ENCODE results near the gene KBTBD7. TPM values are rescaled to one million over a fixed set of nuclear protein-coding genes. Genes with fewer than 3 reads are reported as not detected.

KBTBD7 gene
- total and polyA plus RNA-seq, 2 donors (not counting 3 experiments of a cell fraction or from before 2014, with no cell fraction given), result 2.1 to 4.4 TPM

DNA sequence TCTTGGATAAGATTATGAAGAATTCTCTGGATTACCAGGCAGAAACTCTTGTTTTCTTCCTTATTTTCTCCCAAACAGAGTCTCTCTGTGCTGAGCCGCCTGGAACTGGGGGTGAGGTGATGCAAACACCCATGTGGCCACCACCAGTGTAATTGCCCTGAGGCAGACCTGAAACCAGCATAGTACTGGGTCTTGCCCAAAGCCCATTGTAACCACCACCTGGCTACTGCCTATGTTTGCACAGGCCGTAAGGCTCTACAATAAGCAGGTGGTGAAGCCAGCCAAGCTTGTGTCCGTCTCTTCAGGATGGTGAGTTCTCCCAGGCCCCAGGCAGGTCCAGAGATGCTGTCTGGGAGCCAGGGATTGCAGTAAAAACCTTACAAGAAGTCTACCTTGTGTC, 18.9 kb upstream of the KBTBD7 start:
- Histone ChIP-seq H3K27ac (ENCODE audit: insufficient read depth, low read depth, low read length) (no peak overlapping the region), H3K4me1 (ENCODE audit: control insufficient read depth, extremely low read depth, insufficient read depth, low read length) (peaks cover 8% of the 10 kb centered on the region), H3K4me3 (replicated peaks in 1 of 3; ENCODE audit: insufficient read depth in 1 of 3, low read depth in 1 of 3, low read length in 3 of 3) (no peak overlapping the region), H2AFZ (ENCODE audit: low read depth, low read length) (no peak overlapping the region), H3K79me2 (ENCODE audit: control insufficient read depth, insufficient read depth, low read length) (no peaks in the 10 kb centered on the region), H4K20me1 (replicated peaks; ENCODE audit: control insufficient read depth, extremely low read depth, insufficient read depth, low read length) (no peaks in the 10 kb centered on the region), H3K9me3 (replicated peaks; ENCODE audit: control insufficient read depth, insufficient read depth, low read length) (no peaks in the 10 kb centered on the region), H3K4me2 (ENCODE audit: insufficient read depth, low read length) (no peak overlapping the region), H3K9me1 (replicated peaks; ENCODE audit: control insufficient read depth, extremely low read depth, insufficient read depth, low read length) (no peaks in the 10 kb centered on the region), H3K36me3 (ENCODE audit: control insufficient read depth in 2 of 2, extremely low read depth in 1 of 2, insufficient read depth in 2 of 2, low read length in 2 of 2) (no peaks in the 10 kb centered on the region), H3K27me3 (ENCODE audit: control insufficient read depth in 2 of 2, insufficient read depth in 2 of 2, low read length in 2 of 2) (no peaks in the 10 kb centered on the region), H3K9ac (replicated peaks; ENCODE audit: extremely low read depth, insufficient read depth, low read length) (no peak overlapping the region)
- TF ChIP-seq, protein P1, sequence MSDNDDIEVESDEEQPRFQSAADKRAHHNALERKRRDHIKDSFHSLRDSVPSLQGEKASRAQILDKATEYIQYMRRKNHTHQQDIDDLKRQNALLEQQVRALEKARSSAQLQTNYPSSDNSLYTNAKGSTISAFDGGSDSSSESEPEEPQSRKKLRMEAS (IDR thresholded peaks at IDR 0.05; ENCODE audit: insufficient read depth, insufficient read length), result no peak
- TF ChIP-seq POLR2A (IDR thresholded peaks at IDR 0.05; ENCODE audit: low read depth, low read length), result no peak
- no peak for TF ChIP-seq POLR2AphosphoS5 (IDR thresholded peaks at IDR 0.05; ENCODE audit: insufficient read depth, low read depth, low read length)
- TF ChIP-seq, protein P2, sequence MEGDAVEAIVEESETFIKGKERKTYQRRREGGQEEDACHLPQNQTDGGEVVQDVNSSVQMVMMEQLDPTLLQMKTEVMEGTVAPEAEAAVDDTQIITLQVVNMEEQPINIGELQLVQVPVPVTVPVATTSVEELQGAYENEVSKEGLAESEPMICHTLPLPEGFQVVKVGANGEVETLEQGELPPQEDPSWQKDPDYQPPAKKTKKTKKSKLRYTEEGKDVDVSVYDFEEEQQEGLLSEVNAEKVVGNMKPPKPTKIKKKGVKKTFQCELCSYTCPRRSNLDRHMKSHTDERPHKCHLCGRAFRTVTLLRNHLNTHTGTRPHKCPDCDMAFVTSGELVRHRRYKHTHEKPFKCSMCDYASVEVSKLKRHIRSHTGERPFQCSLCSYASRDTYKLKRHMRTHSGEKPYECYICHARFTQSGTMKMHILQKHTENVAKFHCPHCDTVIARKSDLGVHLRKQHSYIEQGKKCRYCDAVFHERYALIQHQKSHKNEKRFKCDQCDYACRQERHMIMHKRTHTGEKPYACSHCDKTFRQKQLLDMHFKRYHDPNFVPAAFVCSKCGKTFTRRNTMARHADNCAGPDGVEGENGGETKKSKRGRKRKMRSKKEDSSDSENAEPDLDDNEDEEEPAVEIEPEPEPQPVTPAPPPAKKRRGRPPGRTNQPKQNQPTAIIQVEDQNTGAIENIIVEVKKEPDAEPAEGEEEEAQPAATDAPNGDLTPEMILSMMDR (IDR thresholded peaks at IDR 0.05; ENCODE audit: extremely low read depth in 1 of 2, insufficient read depth in 1 of 2, low read depth in 1 of 2, low read length in 2 of 2), result no peak
- no peak for TF ChIP-seq EZH2 (IDR thresholded peaks at IDR 0.05; ENCODE audit: borderline replicate concordance, low read depth, low read length, severe bottlenecking)
- TF ChIP-seq JUN (IDR thresholded peaks at IDR 0.05; ENCODE audit: borderline replicate concordance, insufficient read depth, insufficient read length, low read depth), result no peak
- no peak for TF ChIP-seq MYC (IDR thresholded peaks at IDR 0.05; ENCODE audit: low read depth, low read length)
- TF ChIP-seq FOS (IDR thresholded peaks at IDR 0.05; ENCODE audit: borderline replicate concordance, insufficient read depth, low read length), result no peak
- no peak for TF ChIP-seq GATA2 (IDR thresholded peaks at IDR 0.05; ENCODE audit: insufficient read depth, insufficient read length, low read depth, low read length)
- intact Hi-C loops (cut with micrococcal nuclease) (no loop called here), dilution Hi-C loops (cut with MboI; ENCODE audit: extremely low pct_ligation_motif_present, low sequenced_read_pairs) (no loop called here)
- FAIRE-seq (no peak), DNase-seq (ENCODE audit: low read depth, low spot score) (no peak)
- CTCF ChIA-PET, result interaction anchor here (1.1 kb wide), 1 partner anchor 9 kb away, joined by 3 read pairs; no protein-coding TSS in a partner anchor
- BruUV-seq (replicated peaks), result no TSS peak
- POLR2A ChIA-PET, result no interaction called here

Measured in endothelial cell of umbilical vein (primary cell).